DMS153 treated with DMSO at 0.1 percent for 48 hours (cell line): ENCODE measurements around the gene GNPDA2.

Source experiments
- DNase-seq: peaks from one replicate; lab custom pipeline; 2025; ENCODE audit not compliant: unreplicated experiment; lab: John Stamatoyannopoulos, UW

Gene GNPDA2

DNA sequence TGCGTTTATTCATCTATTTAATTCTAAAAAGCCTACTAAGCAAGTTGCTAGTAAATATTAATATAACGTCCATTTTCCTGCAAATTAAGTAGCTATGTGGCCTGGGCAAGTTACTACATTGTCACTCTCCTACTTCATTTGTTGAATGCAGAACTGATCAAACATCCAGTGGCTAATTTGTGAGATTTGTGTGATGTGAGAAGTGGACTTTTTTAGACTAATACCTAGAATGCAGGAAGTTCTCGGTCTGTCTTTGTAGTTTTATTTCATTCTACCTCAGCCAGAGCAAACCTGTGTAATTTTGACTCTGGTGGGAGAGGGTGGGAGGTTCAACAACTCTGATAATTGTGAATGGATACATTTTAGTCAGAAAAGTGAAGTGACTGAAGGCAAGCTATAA lies 47.3 kb downstream of the GNPDA2 start:
- no peak for DNase-seq

DNA sequence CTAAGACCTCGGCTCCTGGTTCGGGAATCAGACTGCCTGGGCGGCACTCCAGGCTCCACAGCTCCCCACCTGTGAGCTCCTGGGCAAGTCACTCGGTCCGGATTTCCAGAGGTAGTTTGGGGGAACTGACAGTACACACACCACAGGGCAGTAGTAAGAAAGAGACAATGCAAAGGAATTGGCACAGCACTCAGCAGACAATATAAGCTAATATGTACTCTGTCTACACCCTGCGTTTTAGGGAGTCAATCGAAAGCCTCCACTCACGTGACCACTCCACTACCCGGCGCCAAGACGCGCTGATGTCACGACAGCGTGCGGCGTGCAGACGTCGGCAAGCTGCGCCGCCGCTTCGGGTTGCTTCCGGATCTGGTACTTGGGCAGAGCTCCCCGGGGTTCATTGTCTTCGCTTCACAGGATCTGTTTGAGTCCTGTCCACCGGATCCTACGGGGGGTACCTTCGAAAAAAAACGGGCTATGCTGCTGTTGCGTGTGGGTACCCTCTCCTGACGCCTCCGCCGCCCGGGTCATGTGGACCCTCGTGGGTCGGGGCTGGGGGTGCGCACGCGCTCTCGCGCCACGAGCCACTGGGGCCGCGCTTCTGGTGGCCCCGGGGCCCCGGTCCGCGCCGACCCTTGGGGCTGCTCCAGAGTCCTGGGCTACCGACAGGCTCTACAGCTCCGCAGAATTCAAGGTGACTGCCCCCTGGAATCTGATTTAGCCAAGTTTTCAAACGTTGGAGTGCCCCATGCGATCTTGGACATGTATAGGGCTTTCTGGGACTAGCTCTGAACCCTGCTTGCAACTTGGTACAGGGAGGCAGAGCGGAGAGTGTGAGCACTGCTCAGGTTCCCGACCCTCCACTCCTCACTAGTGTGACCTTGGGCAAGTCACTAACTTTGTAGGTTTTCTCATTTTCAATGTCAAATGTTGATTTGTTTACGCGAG lies 48.0 kb downstream of the GNPDA2 start, which contains the start of gene GUF1:
GUF1 (plus strand) TSS at position 327 of the 948 bp plus-strand sequence; CDS start at position 530, 203 bp downstream.
- peak; percentile 16 for DNase-seq

DNA sequence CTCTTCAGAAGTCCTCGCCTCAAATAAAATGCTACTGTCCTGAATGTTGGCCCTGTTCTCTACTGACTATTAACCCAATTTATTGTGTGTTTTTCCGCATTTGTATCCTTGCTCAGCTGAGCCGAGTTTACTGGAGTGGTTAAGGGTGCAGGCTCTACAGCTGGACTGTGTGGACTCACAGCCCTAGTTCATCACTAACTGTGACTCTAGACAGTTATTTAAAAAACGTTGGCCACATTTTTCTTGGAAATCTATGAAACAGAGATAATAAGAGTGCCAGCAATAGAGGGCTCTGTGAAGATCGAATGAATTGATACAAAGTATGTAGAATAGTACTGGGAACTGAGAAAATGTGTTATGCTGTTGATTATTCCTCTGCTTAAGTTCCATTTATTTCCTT lies 51.0 kb downstream of the GNPDA2 start:
- DNase-seq, result no peak

DNA sequence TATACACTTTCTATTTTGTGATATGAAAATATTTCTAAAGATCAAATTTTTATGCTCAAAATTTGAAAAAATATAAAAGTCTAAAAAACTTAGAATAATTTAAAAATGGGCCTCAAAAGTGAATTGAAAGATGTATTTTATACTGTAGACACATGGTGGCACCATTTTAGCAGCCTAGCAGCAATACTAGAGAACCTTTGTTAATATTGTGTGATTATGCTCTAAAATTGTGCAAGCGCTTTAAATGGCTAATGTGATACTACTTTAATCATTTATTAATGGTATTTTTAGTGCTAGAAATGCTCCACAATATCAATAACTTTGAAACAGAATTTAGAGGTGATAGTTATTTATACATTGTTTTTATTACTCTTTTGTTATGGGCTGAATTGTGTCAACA lies 51.9 kb downstream of the GNPDA2 start:
- no peak for DNase-seq

- no peak for DNase-seq
These were observed 54.7 kb downstream of the GNPDA2 start for GRCh38 chr4:44671636-44672035.

DNA sequence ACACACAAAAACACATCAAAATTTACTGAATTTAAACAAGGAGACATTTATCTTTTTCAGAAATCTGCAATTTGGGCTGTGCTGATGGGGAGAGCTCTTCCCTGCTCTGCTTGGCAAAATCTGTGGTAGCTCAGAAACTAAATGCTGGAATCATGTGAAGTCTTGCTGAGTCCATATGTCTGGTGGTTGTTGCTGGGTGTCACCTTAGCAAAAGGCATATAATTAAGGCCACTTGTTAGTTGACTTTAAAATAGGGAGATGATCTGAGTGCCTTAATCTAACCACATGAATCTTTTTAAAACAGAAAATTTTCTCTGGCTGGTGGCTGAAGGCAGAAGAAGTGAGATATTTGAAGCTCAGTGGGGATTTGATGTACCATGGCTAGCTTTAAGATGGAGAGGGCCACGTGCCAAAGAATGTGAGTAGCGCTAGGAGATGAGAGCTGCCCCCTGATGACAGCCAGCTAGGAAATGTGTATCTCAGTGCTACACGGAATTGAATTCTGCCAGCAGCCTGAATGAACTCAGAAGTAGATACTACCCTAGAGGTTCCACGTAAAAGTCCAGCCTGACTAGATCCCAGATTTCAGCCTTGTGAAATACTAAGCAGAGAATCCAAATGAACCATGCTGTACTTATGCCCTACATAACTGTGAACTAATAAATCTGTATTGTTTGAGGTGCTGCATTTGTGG lies 55.7 kb downstream of the GNPDA2 start:
- no peak for DNase-seq

- DNase-seq, result no peak
These were observed 57.8 kb downstream of the GNPDA2 start for GRCh38 chr4:44668526-44668925.

DNA sequence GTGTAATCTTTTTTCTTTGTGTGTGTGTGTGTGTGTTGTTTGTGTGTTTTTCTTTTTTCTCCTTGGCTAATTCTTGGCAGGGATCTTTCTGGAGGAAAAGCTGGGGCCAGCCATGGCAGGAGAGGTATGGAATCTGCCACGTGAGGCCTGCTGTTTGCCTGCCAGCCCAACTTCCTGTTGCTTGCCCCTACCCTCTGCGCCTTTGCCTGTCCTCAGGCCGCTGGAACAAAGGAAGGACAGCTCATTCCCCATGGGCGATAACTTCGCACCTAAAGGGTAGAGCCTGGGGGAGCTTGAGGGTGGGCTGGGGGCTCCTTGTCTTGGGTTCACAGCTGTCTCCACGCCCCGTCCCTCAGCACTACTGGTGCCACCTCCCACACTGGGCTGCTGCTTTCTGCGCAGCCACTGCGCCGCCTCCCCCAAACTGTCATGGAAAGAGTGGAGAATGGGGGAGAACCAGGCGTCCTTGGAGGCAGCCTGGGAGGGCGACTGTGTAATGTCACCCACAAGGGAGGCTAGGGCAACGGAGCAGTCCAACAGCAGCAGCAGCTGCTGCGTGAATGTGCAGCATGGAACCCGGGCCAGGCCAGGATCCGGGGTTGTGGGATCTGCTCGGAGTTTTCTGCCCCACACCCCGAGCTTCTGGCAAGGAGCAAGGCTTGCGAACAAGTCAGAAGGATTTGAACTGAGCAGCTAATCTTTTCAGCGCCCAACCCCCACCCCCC lies 62.7 kb downstream of the GNPDA2 start:
- DNase-seq, result no peak

- no peak for DNase-seq
These were observed 63.7 kb downstream of the GNPDA2 start for GRCh38 chr4:44662623-44663005.

- DNase-seq, result no peak
These were observed 64.3 kb downstream of the GNPDA2 start for GRCh38 chr4:44661940-44662622.

- DNase-seq, result no peak
These were observed 66.0 kb downstream of the GNPDA2 start for GRCh38 chr4:44660396-44660795.

GRCh38 chr4:44652002-44652401 lies 74.4 kb downstream of the GNPDA2 start:
- no peak for DNase-seq
